A673 (cell line): ENCODE data around the gene SHANK3.

Experiments used
- CTCF ChIP-seq: fragments of 300-800, 200-600 bp; sonication (generic); conservative IDR thresholded peaks from 2 replicates; pipeline ENCODE4 v1.5.1; 2017; ENCODE audit warnings: low read depth, mild to moderate bottlenecking, antibody characterized with exemption, low read length, moderate library complexity, mixed read lengths
- EZH2 ChIP-seq: fragments of 200-600 bp; sonication (generic); IDR thresholded peaks from 2 replicates; pipeline ENCODE4 v1.6.1; 2017; ENCODE audit warnings: borderline replicate concordance, low read depth, mild to moderate bottlenecking, mixed read lengths, antibody characterized with exemption, low read length; ENCODE audit not compliant: poor library complexity, severe bottlenecking

DNA sequence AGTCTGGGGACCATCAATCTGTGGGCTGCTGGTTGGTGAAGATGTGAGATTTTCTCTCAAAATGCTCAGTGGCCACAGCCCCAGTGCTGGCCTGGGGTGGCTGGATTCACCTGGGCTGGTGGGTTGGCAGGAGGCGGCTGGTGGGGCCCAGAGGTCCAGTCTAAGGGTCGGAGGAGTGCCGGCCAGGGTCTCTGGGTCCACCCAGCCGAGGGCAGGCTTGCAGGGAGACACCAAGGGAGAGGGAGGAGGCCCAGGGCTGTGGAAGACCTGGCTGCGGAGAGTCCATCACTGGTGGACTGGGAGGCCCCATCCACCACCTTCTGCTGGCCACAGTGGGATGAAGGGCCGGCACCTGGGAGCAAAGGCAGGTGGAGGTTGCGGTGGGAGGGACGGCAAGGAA, 582 bp upstream of the SHANK3 start:
- TF ChIP-seq CTCF (no peak), EZH2 (no peak)
